ENCODE results near the gene AXIN1.

- TF ChIP-seq GATA2 (IDR thresholded peaks at IDR 0.05; ENCODE audit: insufficient read depth, insufficient read length, low read depth, low read length) = no peak
- TF ChIP-seq POLR2AphosphoS5 (IDR thresholded peaks at IDR 0.05; ENCODE audit: insufficient read depth, low read depth, low read length) = no peak
- TF ChIP-seq POLR2A (IDR thresholded peaks at IDR 0.05; ENCODE audit: low read depth, low read length) = no peak
These were observed 6.8 kb downstream of the AXIN1 start for GRCh38 chr16:345772-346171.

Data from endothelial cell of umbilical vein (primary cell).